SK-N-MC (cell line): ENCODE results near the gene C2CD4C.

Experiments used
- EZH2 ChIP-seq: fragments of 200-600 bp; sonication (generic); IDR thresholded peaks from one replicate; pipeline ENCODE4 v1.6.1; 2017; ENCODE audit warnings: antibody characterized with exemption
- POLR2AphosphoS5 ChIP-seq: IDR thresholded peaks from 2 replicates; pipeline ENCODE4 v1.6.1; 2012; ENCODE audit warnings: mild to moderate bottlenecking, low read depth, low read length, borderline replicate concordance

- TF ChIP-seq EZH2 (no peak), POLR2AphosphoS5 (no peak)
These were observed 32.4 kb upstream of the C2CD4C start for GRCh38 chr19:441213-441836.
